BE2C (cell line): ENCODE data around the gene ELMO2.

ENCODE experiments used
- DNase-seq: peaks from one replicate; pipeline ENCODE4 v3.0.0-alpha.2; 2020
- H3K27me3 ChIP-seq: fragments of 250-450 bp; sonication (Bioruptor Pico); 2 replicates; pipeline ENCODE4 v1.5.1; 2020; ENCODE audit warnings: mild to moderate bottlenecking
- H3K36me3 ChIP-seq: fragments of 250-450 bp; sonication (Bioruptor Pico); 2 replicates; pipeline ENCODE4 v1.5.1; 2020; ENCODE audit warnings: mild to moderate bottlenecking
- H3K4me1 ChIP-seq: fragments of 250-450 bp; sonication (Bioruptor Pico); 2 replicates; pipeline ENCODE4 v1.5.1; 2020
- H3K4me3 ChIP-seq: 2 replicates; pipeline ENCODE4 v1.5.1; 2011; ENCODE audit warnings: low read depth, low read length
- H3K9me3 ChIP-seq: fragments of 250-450 bp; sonication (Bioruptor Pico); 2 replicates; pipeline ENCODE4 v1.5.1; 2020
- CTCF ChIP-seq: IDR thresholded peaks from 2 replicates; pipeline ENCODE4 v1.5.1; 2012; ENCODE audit warnings: mild to moderate bottlenecking, low read depth, low read length

The ELMO2 gene

GRCh38 chr20:46346770-46347169, 59.6 kb downstream of the ELMO2 start:
- peak; percentile 52 for DNase-seq
- Histone ChIP-seq H3K4me1 (peaks cover 27% of the 10 kb centered on the region), H3K9me3 (no peaks in the 10 kb centered on the region), H3K36me3 (no peaks in the 10 kb centered on the region), H3K27me3 (no peaks in the 10 kb centered on the region), H3K4me3 (no peak overlapping the region)
- no peak for TF ChIP-seq CTCF

GRCh38 chr20:46344488-46345162, 61.8 kb downstream of the ELMO2 start:
- TF ChIP-seq CTCF: no peak
- Histone ChIP-seq H3K4me1 (peaks cover 15% of the 10 kb centered on the region), H3K36me3 (no peaks in the 10 kb centered on the region), H3K4me3 (no peak overlapping the region), H3K9me3 (no peaks in the 10 kb centered on the region), H3K27me3 (no peaks in the 10 kb centered on the region)
- DNase-seq: no peak

GRCh38 chr20:46343975-46344357, 62.4 kb downstream of the ELMO2 start:
- no peaks in the 10 kb centered on the region for H3K27me3 ChIP-seq
- no peak for DNase-seq
- peaks cover 8% of the 10 kb centered on the region for H3K4me1 ChIP-seq
- no peaks in the 10 kb centered on the region for H3K9me3 ChIP-seq
- no peak overlapping the region for H3K4me3 ChIP-seq
- no peak for TF ChIP-seq CTCF
- no peaks in the 10 kb centered on the region for H3K36me3 ChIP-seq

- Histone ChIP-seq H3K36me3 (no peaks in the 10 kb centered on the region), H3K4me3 (no peak overlapping the region), H3K9me3 (no peaks in the 10 kb centered on the region), H3K27me3 (no peaks in the 10 kb centered on the region), H3K4me1 (peaks cover 3% of the 10 kb centered on the region)
- no peak for TF ChIP-seq CTCF
- DNase-seq: no peak
These were observed 63.0 kb downstream of the ELMO2 start for GRCh38 chr20:46343348-46343974.

GRCh38 chr20:46342451-46343347, 63.7 kb downstream of the ELMO2 start:
- Histone ChIP-seq H3K27me3 (no peaks in the 10 kb centered on the region), H3K4me3 (no peak overlapping the region), H3K36me3 (no peaks in the 10 kb centered on the region), H3K4me1 (no peaks in the 10 kb centered on the region), H3K9me3 (no peaks in the 10 kb centered on the region)
- no peak for TF ChIP-seq CTCF
- no peak for DNase-seq

GRCh38 chr20:46342010-46342378, 64.4 kb downstream of the ELMO2 start:
- no peaks in the 10 kb centered on the region for H3K9me3 ChIP-seq
- TF ChIP-seq CTCF: no peak
- no peaks in the 10 kb centered on the region for H3K36me3 ChIP-seq
- no peak overlapping the region for H3K4me3 ChIP-seq
- DNase-seq: no peak
- H3K27me3 ChIP-seq: no peaks in the 10 kb centered on the region
- no peaks in the 10 kb centered on the region for H3K4me1 ChIP-seq
